Stomach (tissue), 4 donors: ENCODE results near the gene CEP78.

Experiments
- CTCF ChIP-seq, 7 experiments: fragments of 450-650 bp in 4 of 7; fragments of 200-600 bp in 3 of 7; sonication (generic) in 3 of 7; IDR thresholded peaks; one replicate each; pipeline ENCODE4 v1.5.1; 2016 to 2019; ENCODE audit warnings: antibody characterized with exemption in 7 of 7, control low read depth in 2 of 7, mild to moderate bottlenecking in 1 of 7
- EP300 ChIP-seq: sonication (generic); formaldehyde crosslinking; IDR thresholded peaks from one replicate; pipeline ENCODE4 v1.6.1; 2017; ENCODE audit warnings: antibody characterized with exemption
- POLR2A ChIP-seq, 4 donors: fragments of 450-650 bp; IDR thresholded peaks; one replicate each; pipeline ENCODE4 v1.6.1; 2016; ENCODE audit warnings: antibody characterized with exemption in 4 of 4, control low read depth in 2 of 4, mild to moderate bottlenecking in 1 of 4, moderate library complexity in 1 of 4
- POLR2AphosphoS5 ChIP-seq, 3 donors: sonication (generic); formaldehyde crosslinking; IDR thresholded peaks; one replicate each; pipeline ENCODE4 v1.6.1; 2016; ENCODE audit warnings: antibody characterized with exemption in 3 of 3

- TF ChIP-seq CTCF (IDR thresholded peaks at IDR 0.05), result no peak
- TF ChIP-seq POLR2A (IDR thresholded peaks at IDR 0.05), result no peak
- TF ChIP-seq POLR2AphosphoS5 (IDR thresholded peaks at IDR 0.05), result no peak
- no peak for TF ChIP-seq EP300
Observed at GRCh38 chr9:78267889-78268288, 32.0 kb downstream of the CEP78 start.
